Adrenal gland (tissue), 12 donors: ENCODE results near the gene EHBP1L1. TPM values are rescaled to one million over a fixed set of nuclear protein-coding genes. Genes with fewer than 3 reads are reported as not detected.
"Not testable (repeated sequence)": the region's sequence is repeated elsewhere in the genome, so short reads cannot be mapped to it uniquely, and the experiment has no call there.

Experiments
- DNase-seq, 7 donors: peaks; one replicate each; pipeline ENCODE4 v3.0.0-alpha.2; 2019 to 2020
- H3K27ac ChIP-seq, 5 donors: fragments of 200-600 bp; sonication (generic) in 4 of 5; 1 replicate in 3 of 5; 2 replicates in 2 of 5; pipeline versions ENCODE4 v1.5.1 to v1.8.0; 2016 to 2020; ENCODE audit warnings: mild to moderate bottlenecking in 1 of 5
- H3K27me3 ChIP-seq: fragments of 200-600 bp; 2 replicates; pipeline ENCODE4 v1.8.0; 2021
- H3K36me3 ChIP-seq, 2 donors: fragments of 200-600 bp; replicated peaks in 1 of 2; 1 replicate in 1 of 2; 2 replicates in 1 of 2; pipeline versions ENCODE4 v1.5.1 to v1.8.0; 2018 to 2022
- H3K4me1 ChIP-seq, 2 donors: fragments of 200-600 bp; replicated peaks in 1 of 2; 1 replicate in 1 of 2; 2 replicates in 1 of 2; pipeline versions ENCODE4 v1.5.1 to v1.8.0; 2018 to 2021
- H3K4me3 ChIP-seq, 4 donors: fragments of 200-600 bp; sonication (generic) in 3 of 4; one replicate each; pipeline ENCODE4 v1.5.1; 2016 to 2018
- H3K9me3 ChIP-seq, 3 donors: fragments of 200-600 bp; sonication (generic) in 1 of 3; replicated peaks in 1 of 3; 1 replicate in 2 of 3; 2 replicates in 1 of 3; pipeline versions ENCODE4 v1.5.1 to v1.8.0; 2016 to 2021
- POLR2A ChIP-seq, 2 donors: fragments of 450-650 bp; IDR thresholded peaks; one replicate each; pipeline ENCODE4 v1.6.1; 2017; ENCODE audit warnings: antibody characterized with exemption in 2 of 2, mild to moderate bottlenecking in 2 of 2, moderate library complexity in 1 of 2
- WGBS, 4 donors: extraction: QIAGEN DNeasy Blood & Tissue Kit in 2 of 4; methylation state at CpG; one replicate each; pipeline versions ENCODE4 v1.1.5 to v1.1.7; 2013 to 2017; 5-methylcytosine and 5-hydroxymethylcytosine counted together
- intact Hi-C, 2 donors: fragments of 100-400 bp; cut with DNase I; formaldehyde crosslinking; loops; one replicate each; pipeline versions ENCODE4 v1.14.1 to v1.15.0; 2022 to 2023
- polyA plus RNA-seq, 3 donors: library from polyadenylated mRNA; stranded (reverse); fragments of 200-250 nt in 2 of 3; fragments of 350-450 nt in 1 of 3; fragmentation: Illumina TruSeq in 1 of 3; extraction: RNeasy Lipid Tissue Mini Kit (QIAGEN cat#74804) in 1 of 3; gene quantifications; one replicate each; pipeline ENCODE4 v1.2.3, GENCODE V29; 2013 to 2014
- total RNA-seq, 9 donors: library from RNA; depleted of rRNA in 4 of 9; stranded (reverse); fragments of >200 nt in 4 of 9; fragments of 120-200 nt in 1 of 9; fragmentation: NEBNext Ultra II Directional in 1 of 9; extraction: Animal tissue kit (Norgen Biotek cat#: 25700) in 1 of 9; gene quantifications; one replicate each; pipeline versions ENCODE4 v1.1.0 to v1.2.4, GENCODE V29; 2013 to 2023
- TF ChIP-seq, protein P1 (sequence below), 6 experiments: fragments of 450-650 bp in 4 of 6; fragments of 200-600 bp in 2 of 6; sonication (generic) in 1 of 6; IDR thresholded peaks; 1 replicate in 5 of 6; 2 replicates in 1 of 6; pipeline versions ENCODE4 v1.5.1 to v1.8.0; 2016 to 2021; ENCODE audit warnings: antibody characterized with exemption in 6 of 6, mild to moderate bottlenecking in 2 of 6, moderate library complexity in 1 of 6
- donor health status: healthy with polysubstance abuse.
- donor health status: Bipolar disorder and iron deficiency.
- donor health status: DM: yes; HTN: yes; CAD: no.
- donor health status: DM: no; HTN: no; CAD: no.
- donor health status: DM: no; HTN: no; CAD: no.
- donor health status: DM: yes; HTN: yes; CAD: no.

Gene EHBP1L1
- total and polyA plus RNA-seq, 12 donors, result 8.7 to 68.0 (median 34.5) TPM

DNA sequence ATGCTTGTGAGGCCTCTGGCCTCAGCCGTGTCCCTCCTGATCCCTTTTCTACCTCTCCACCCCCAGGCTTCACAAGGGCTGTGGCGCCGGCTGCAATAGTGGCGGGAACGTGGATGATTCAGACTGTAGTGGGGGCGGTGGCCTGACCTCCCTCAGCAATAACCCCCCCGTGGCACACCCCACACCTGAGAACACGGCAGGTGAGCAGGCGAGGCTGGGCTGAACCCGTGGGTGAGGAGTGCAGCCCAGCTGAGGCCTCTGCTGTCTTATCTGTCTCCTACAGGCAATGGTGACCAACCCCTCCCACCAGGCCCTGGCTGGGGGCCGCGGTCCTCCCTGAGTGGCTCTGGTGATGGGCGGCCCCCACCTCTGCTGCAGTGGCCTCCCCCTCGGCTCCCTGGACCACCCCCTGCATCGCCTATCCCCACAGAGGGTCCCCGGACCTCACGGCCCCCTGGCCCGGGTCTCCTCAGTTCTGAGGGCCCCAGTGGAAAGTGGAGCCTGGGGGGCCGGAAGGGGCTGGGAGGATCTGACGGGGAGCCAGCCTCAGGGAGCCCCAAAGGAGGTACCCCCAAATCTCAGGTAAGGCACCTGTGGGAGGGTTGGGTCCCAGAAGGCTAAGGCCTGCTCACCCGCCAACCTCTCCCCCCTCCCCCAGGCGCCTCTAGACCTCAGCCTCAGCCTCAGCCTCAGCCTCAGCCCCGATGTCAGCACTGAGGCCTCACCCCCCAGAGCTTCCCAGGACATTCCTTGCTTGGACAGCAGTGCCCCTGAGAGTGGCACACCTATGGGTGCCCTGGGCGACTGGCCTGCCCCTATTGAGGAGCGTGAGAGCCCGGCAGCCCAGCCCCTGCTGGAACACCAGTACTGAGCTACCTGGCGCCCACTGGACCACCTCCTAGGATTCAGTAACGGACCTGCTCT, 60.5 kb downstream of the EHBP1L1 start:
- intact Hi-C loops, result no loop called here
- DNase-seq, result no peak
- Histone ChIP-seq H3K36me3 (peaks cover 0 to 53% of the 10 kb centered on the region in 2 donors), H3K4me3 (no peak overlapping the region), H3K4me1 (peaks cover 26 to 43% of the 10 kb centered on the region in 2 donors), H3K27me3 (no peaks in the 10 kb centered on the region), H3K27ac (peak overlapping the region in 2 of 5 donors; percentile 50 to 82), H3K9me3 (no peaks in the 10 kb centered on the region)
- TF ChIP-seq, protein P1, sequence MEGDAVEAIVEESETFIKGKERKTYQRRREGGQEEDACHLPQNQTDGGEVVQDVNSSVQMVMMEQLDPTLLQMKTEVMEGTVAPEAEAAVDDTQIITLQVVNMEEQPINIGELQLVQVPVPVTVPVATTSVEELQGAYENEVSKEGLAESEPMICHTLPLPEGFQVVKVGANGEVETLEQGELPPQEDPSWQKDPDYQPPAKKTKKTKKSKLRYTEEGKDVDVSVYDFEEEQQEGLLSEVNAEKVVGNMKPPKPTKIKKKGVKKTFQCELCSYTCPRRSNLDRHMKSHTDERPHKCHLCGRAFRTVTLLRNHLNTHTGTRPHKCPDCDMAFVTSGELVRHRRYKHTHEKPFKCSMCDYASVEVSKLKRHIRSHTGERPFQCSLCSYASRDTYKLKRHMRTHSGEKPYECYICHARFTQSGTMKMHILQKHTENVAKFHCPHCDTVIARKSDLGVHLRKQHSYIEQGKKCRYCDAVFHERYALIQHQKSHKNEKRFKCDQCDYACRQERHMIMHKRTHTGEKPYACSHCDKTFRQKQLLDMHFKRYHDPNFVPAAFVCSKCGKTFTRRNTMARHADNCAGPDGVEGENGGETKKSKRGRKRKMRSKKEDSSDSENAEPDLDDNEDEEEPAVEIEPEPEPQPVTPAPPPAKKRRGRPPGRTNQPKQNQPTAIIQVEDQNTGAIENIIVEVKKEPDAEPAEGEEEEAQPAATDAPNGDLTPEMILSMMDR (IDR thresholded peaks at IDR 0.05), result no peak
- no peak for TF ChIP-seq POLR2A (IDR thresholded peaks at IDR 0.05)
- 82 to 95% (median 92%) methylated on average over 16 to 28 of the region's 28 CpGs for WGBS, 4 donors

DNA sequence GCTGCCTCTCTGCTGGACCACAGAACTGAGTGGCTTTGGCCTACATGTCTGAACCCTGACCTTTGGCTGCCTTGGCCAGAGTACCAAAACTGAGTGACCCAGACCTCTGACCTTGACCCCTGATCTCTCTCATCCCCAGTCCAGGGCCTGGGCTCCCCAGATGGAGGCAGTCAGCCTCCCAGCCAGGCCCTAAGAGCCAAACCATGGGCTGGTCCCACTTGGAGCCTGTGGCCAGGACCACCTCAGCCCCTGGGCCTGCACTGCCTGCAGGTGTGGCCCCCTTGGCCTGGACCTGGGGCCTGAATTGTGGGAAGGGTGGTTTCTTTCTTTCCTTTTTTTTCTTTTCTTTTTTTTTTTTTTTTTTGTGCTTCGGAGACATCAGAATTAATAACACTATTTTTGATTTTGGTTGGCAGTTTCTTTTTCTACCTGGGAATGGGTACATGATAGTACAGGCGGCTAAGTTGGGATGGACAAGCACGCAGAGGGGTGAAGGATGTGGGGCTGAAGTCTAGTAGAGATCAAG, 61.2 kb downstream of the EHBP1L1 start:
- DNase-seq, result no peak
- Histone ChIP-seq H3K4me3 (no peak overlapping the region), H3K9me3 (no peaks in the 10 kb centered on the region), H3K4me1 (peaks cover 26 to 48% of the 10 kb centered on the region in 2 donors), H3K36me3 (peaks cover 0 to 47% of the 10 kb centered on the region in 2 donors), H3K27ac (peak overlapping the region in 2 of 5 donors; percentile 82 to 94), H3K27me3 (no peaks in the 10 kb centered on the region)
- TF ChIP-seq, protein P1 (IDR thresholded peaks at IDR 0.05), result no peak
- TF ChIP-seq POLR2A (IDR thresholded peaks at IDR 0.05), result no peak
- intact Hi-C loops, result no loop called here
- WGBS, 4 donors, result 86 to 88% (median 87%) methylated on average over 3 of the region's 3 CpGs

DNA sequence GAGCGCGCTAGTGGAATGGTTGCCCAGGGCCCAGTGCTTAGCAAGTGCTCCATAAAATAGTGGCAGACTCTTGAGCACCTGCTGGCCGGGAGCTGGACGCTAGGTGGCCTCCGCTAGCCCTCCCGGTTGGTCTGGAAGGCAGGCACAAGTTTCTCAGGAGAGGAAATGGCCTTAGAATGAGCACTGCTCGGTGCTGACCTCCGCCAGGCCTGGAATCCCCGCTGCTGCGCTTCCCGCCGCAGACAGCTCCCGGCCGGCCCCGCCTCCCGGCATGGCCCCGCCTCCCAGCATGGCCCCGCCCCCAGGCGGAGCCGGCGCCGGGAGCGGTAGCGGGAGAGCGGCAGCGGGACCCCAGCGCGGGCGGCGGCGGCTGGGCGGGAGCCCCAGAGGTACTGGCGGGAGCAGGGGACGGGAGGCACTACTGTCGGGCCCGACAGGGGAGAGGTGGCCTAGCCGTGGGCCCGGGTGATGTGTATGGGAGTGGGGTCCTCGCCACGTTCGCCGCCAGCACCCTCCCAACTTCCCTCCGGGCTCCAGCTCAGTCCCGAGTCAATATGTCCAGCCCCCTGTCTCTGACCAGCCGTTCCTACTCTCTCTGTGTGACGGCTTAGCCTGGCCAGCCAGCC, 62.1 kb downstream of the EHBP1L1 start, which contains the start of gene SIPA1:
SIPA1 (plus strand) TSS at position 308 of the 626 bp plus-strand sequence. CDS start 2,821 bp downstream, outside the sequence.
- Histone ChIP-seq H3K9me3 (no peaks in the 10 kb centered on the region), H3K4me3 (peak within 1 kb of the TSS in 3 of 4 donors; percentile 46 to 73 (median 72)), H3K27ac (peak within 1 kb of the TSS; percentile 65 to 94 (median 82)), H3K27me3 (no peaks in the 10 kb centered on the region), H3K4me1 (peaks cover 26 to 48% of the 10 kb centered on the region in 2 donors), H3K36me3 (peaks cover 0 to 49% of the 10 kb centered on the region in 2 donors)
- intact Hi-C loops, result no loop called here
- 3 to 9% (median 5%) methylated on average over 18 to 46 of the region's 46 CpGs for WGBS, 4 donors
- TF ChIP-seq POLR2A (IDR thresholded peaks at IDR 0.05), result peak; percentile 21 to 57
- TF ChIP-seq, protein P1 (IDR thresholded peaks at IDR 0.05), result peak; percentile 5 to 61 (median 45)
- DNase-seq, result peak; percentile 82 to 90 (median 87)

DNA sequence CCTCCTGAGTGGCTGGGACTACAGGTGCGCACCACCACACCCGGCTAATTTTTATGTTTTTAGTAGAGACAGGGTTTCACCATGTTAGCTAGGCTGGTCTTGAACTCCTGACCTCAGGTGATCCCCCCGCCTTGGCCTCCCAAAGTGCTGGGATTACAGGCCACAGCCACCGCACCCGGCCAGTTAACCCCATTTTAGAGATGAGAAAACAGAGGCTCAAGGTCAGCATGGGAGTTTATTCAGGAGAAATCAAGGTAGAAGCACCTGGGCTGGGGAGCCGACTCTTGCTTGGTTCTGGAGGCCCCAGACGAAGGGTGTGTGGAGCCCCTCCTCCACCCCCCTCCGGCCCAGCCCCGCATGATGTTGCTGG, 63.4 kb downstream of the EHBP1L1 start:
- H3K4me3 ChIP-seq, result peak overlapping the region in 1 of 4 donors; percentile 72
- peaks cover 0 to 41% of the 10 kb centered on the region in 2 donors for H3K36me3 ChIP-seq
- intact Hi-C loops, H3K9me3 ChIP-seq, DNase-seq, H3K27me3 ChIP-seq: not testable (repeated sequence)
- 79 to 94% (median 90%) methylated on average over 6 to 9 of the region's 9 CpGs for WGBS, 4 donors
- peaks cover 26 to 48% of the 10 kb centered on the region in 2 donors for H3K4me1 ChIP-seq
- peak overlapping the region in 3 of 5 donors; percentile 24 to 94 (median 82) for H3K27ac ChIP-seq
